T-helper 22 cell (primary cell): ENCODE measurements around the gene SDF2L1.
"Not testable (repeated sequence)": the region's sequence is repeated elsewhere in the genome, so short reads cannot be mapped to it uniquely, and the experiment has no call there.

Source experiments
- DNase-seq: peaks from one replicate; pipeline ENCODE4 v3.0.0-alpha.2; 2020; ENCODE audit warnings: low read depth

Gene SDF2L1

GRCh38 chr22:21636629-21637218 is 5.4 kb upstream of the SDF2L1 start:
- DNase-seq, result no peak

- DNase-seq, result not testable (repeated sequence)
Observed at GRCh38 chr22:21637450-21637849, 4.7 kb upstream of the SDF2L1 start.

GRCh38 chr22:21639359-21639758 is 2.7 kb upstream of the SDF2L1 start:
- no peak for DNase-seq

GRCh38 chr22:21640810-21641209 is 1.3 kb upstream of the SDF2L1 start:
- DNase-seq, result no peak

- DNase-seq, result no peak
Observed at GRCh38 chr22:21641417-21641788, 699 bp upstream of the SDF2L1 start.

GRCh38 chr22:21642584-21643448 is 714 bp downstream of the SDF2L1 start:
- DNase-seq, result no peak

GRCh38 chr22:21643533-21644357 is 1.6 kb downstream of the SDF2L1 start:
- DNase-seq, result no peak

GRCh38 chr22:21645513-21645912 is 3.4 kb downstream of the SDF2L1 start:
- DNase-seq, result not testable (repeated sequence)

GRCh38 chr22:21646608-21647590 is 4.8 kb downstream of the SDF2L1 start:
- DNase-seq, result peak; percentile 60

GRCh38 chr22:21650280-21650679 is 8.2 kb downstream of the SDF2L1 start:
- no peak for DNase-seq

GRCh38 chr22:21650823-21651520 is 8.9 kb downstream of the SDF2L1 start:
- no peak for DNase-seq

GRCh38 chr22:21651521-21652009 is 9.5 kb downstream of the SDF2L1 start:
- DNase-seq, result no peak

- peak; percentile 73 for DNase-seq
Observed at GRCh38 chr22:21652010-21652546, 10.0 kb downstream of the SDF2L1 start.

- DNase-seq, result no peak
Observed at GRCh38 chr22:21652547-21653545, 10.7 kb downstream of the SDF2L1 start.

GRCh38 chr22:21657020-21657359 is 14.9 kb downstream of the SDF2L1 start:
- no peak for DNase-seq

- DNase-seq, result peak; percentile 77
Observed at GRCh38 chr22:21657360-21658032, 15.4 kb downstream of the SDF2L1 start.

GRCh38 chr22:21659864-21660525 is 17.9 kb downstream of the SDF2L1 start:
- no peak for DNase-seq

GRCh38 chr22:21660904-21661303 is 18.8 kb downstream of the SDF2L1 start:
- no peak for DNase-seq
